GM12875 (cell line): Measurements from ENCODE around the gene TIMM50.

Experiments used
- H3K4me3 ChIP-seq: one replicate; pipeline ENCODE4 v1.5.1; 2011; ENCODE audit warnings: low read depth, low read length, control low read depth
- CTCF ChIP-seq: IDR thresholded peaks from 2 replicates; pipeline ENCODE4 v1.5.1; 2011; ENCODE audit warnings: low read depth, mild to moderate bottlenecking, control low read depth, inconsistent platforms, low read length, moderate library complexity, borderline replicate concordance; ENCODE audit not compliant: insufficient read depth

The TIMM50 gene

GRCh38 chr19:39481229-39481545 is 549 bp downstream of the TIMM50 start:
- TF ChIP-seq CTCF = no peak

GRCh38 chr19:39481676-39482075 is 1.0 kb downstream of the TIMM50 start:
- TF ChIP-seq CTCF = no peak
- H3K4me3 ChIP-seq = peak overlapping the region; percentile 75

More at GRCh38 chr19:39481229-39481545, 549 bp downstream of the TIMM50 start:
- peak overlapping the region; percentile 75 for H3K4me3 ChIP-seq

- no peak overlapping the region for H3K4me3 ChIP-seq
- TF ChIP-seq CTCF = no peak
Measured at GRCh38 chr19:39483141-39483540, 2.5 kb downstream of the TIMM50 start.

GRCh38 chr19:39489756-39490155 is 9.1 kb downstream of the TIMM50 start:
- no peak overlapping the region for H3K4me3 ChIP-seq
- TF ChIP-seq CTCF = no peak

- TF ChIP-seq CTCF = no peak
Measured at GRCh38 chr19:39492225-39492624, 11.6 kb downstream of the TIMM50 start.

GRCh38 chr19:39492788-39493187 is 12.2 kb downstream of the TIMM50 start:
- no peak overlapping the region for H3K4me3 ChIP-seq
- TF ChIP-seq CTCF = no peak

More at GRCh38 chr19:39492225-39492624, 11.6 kb downstream of the TIMM50 start:
- H3K4me3 ChIP-seq = no peak overlapping the region

GRCh38 chr19:39494661-39495060 is 14.0 kb downstream of the TIMM50 start:
- H3K4me3 ChIP-seq = no peak overlapping the region
- no peak for TF ChIP-seq CTCF
